GM18505 (cell line): Measurements from ENCODE around the gene TMEM198.

Source experiments
- ATAC-seq: cut with Tn5 transposase; IDR thresholded peaks from one replicate; pipeline ENCODE4 v1.9.1; 2021; ENCODE audit not compliant: unreplicated experiment
- POLR2A ChIP-seq: IDR thresholded peaks from 4 replicates; pipeline ENCODE4 v1.6.1; 2011; ENCODE audit warnings: borderline replicate concordance; ENCODE audit not compliant: insufficient read depth, insufficient read length; ENCODE audit errors: extremely low read depth

The TMEM198 gene

DNA sequence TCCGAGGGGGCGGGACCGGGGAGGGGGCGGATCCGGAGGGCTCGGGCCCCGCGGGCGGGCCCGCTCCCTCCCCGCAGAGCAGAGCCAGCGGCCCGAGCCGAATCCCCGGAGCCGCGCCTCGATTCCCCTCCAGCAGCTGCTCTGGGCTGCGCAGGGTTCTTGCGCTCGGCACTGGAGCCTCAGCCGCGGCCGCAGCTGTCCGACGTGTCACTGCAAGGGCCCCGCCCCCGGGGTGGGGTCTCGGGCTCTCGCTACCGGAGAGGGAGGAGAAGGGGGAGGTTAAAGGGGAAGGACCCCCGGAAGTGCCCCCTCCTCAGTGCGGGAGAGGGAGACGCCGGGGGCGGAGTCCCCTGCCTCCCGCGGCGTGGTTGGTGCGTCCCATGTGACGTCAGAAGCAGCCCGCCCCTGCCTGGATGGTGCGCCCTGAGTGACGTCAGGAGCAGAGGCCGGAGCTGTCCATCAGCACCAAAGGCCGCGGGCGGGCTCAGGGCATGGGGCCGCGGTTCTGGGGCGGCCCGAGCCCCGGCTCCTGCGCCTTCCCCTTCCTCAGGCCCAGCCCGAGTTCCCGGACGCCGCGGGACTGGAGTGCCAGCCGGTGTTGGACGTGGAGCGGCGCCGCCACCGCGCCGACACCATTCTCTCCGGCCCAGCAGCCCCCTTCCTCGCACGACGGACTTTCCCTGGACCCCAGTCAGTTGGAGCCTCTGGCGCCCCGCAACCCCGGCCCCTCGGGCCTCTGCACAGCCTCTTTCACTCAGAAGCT, at the start of gene TMEM198, which contains the start of gene CHPF:
Gene TMEM198 (plus strand): TSS at position 433 of the 763 bp plus-strand sequence. CDS start 700 bp downstream, outside the sequence.
Gene CHPF (minus strand): TSS at position 214 of the 763 bp plus-strand sequence. CDS start 271 bp downstream, outside the sequence.
- TF ChIP-seq POLR2A = peak; percentile 38
- peak; percentile 67 for ATAC-seq

DNA sequence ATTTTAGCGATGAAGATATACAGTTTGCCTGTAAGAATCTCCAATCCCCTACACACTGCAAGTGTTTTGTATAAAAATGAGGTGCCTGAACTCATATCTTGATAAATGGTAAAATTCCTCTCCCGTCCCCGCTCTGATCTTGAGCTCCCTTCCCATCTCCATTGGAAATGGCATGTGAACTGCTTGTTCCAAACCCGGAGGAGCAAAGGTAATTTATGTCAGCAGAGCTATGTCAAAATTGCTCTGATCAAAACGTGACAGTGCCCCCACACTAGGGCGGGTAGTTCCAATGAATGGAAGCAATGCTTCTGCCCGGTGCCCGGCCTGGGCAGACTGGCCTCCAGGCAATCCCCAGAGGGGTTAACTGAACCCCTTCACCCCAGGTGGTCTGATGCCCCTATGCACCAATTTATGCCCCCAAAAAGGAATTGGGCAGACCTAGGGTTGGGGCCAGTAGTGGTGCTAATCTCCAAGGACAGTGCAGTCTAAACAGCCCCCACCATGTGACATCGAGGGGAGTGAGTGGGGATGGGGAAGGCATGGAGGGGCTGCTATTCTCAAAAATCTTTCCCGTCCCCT, 48.8 kb upstream of the TMEM198 start:
- TF ChIP-seq POLR2A = no peak
- ATAC-seq = no peak

DNA sequence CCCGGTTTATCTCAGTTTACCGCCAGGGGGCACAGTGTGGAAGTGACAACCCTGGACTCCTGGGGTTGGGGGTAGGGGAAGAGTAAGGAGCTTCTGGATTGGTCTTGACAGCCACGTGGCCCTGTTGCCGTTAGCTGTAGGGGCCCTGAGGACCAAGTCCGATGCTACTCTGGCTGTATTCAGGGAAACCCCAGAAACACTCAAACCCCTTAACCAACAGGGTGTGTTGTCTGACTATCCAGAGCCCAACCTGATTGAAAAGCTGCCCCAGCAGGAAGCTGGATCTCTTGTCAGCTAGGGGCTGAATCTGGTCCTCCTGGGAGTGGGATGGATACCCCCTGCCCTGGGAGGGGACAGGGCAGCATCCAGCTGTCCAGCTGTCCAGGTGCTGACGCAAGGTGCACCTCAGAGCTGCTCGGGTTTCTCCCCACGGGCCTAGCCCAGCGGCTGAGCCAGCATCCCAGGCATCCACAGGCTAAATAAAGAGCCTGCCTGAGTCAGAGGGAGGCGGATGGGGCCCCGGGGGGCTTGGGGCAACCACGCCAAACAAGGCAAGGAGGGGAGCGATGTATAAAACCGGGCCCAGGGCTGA, 48.2 kb upstream of the TMEM198 start:
- no peak for ATAC-seq
- no peak for TF ChIP-seq POLR2A

DNA sequence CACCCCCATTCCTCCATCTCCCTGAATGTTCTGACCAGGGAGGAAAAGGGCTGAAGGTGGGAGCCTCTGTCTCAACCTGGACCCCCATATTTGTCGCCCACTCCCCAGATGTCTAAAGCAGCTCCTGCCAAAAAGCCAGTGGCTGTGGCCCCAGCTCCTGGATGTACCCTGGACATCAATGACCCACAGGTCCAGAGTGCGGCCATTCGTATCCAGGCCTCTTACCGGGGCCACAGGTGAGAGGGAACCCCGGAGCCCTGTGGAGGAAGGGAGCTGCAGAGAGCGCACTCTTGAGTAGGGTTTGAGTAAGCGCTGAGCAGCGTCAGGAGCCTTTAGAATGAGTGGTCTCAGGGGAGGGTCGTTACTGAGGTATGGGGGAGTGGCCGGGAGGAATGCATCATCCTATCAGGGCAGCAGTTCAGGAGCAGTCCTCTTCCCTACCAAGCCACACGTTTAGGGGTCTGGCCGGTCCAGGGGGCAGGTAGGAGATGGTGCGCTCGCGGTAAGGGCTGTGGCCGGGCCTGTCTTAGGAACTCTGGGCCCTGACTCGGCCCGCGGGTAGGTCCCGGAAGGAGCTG, 47.5 kb upstream of the TMEM198 start:
- ATAC-seq = no peak
- no peak for TF ChIP-seq POLR2A

DNA sequence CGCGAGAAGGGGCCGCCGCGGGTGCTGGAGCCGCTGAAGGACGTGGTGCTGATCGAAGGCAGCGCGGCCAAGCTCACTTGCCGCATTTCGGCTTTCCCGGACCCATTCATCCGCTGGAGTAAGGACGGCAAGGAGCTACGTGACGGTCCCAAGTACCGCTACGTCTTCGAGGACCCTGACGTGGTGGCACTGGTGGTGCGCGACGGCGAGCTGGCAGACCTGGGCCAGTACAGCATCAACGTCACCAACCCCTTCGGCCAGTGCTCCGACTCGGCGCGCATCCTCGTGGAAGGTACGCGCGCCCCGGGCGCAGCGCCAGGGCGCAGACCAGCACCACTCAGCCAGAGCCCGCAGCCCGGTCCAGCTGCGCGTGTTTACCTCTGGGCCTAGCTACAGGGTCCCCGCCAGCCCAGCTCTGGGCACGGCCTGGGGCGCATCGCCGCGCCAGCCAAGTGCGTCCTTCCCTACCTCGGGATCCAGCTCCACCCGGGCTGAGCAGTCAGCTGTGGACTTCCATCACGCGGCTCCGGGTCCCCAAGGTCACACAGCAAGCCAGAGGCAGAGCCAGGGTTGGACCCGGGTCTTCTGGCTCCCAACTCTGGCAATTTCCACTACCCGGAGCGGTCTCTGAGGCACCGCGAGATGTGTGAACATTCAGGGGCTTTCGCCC, 46.9 kb upstream of the TMEM198 start:
- TF ChIP-seq POLR2A = no peak
- ATAC-seq = no peak

GRCh38 chr2:219497495-219498279, 46.1 kb upstream of the TMEM198 start:
- TF ChIP-seq POLR2A = no peak
- ATAC-seq = no peak

DNA sequence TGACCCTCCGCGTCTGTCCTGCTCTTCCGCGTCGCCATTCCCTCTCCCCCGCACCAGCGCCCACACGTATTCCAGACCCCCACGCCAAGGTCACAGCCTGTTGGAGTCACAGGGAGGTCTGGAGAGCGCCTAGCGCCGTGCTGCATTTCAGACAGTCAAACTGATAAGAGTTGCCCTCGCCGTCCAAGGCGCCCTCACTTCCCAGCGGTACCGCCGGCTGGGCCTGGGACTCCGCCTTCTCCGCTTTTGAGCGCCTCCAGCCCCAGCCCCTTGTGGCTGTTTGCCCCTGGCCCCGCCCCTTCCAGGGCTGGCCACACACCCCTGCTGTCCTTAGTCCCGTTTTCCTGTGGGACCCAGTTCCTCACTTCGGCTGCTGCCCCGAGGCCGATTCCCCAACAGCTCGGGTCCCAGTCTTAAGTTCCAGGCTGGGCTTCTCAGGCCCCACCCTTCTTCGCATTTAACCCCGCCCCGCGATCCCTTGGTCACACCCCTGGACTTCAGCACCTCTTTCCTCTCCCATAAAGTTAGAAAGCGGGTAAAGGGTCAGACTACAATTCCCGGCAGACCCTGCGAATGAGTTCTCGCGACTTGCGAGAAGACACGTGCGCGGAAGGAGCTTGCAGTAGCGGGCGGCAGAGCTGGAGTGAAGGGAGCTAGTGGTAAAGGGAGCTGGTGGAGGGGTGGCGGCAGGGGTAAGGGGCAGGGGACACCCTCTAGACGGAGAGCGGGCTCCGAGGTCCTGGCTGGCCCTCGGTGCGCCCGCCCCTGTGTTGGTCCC, 45.4 kb upstream of the TMEM198 start, which contains the start of gene GMPPA:
Gene GMPPA (plus strand): TSS at position 612 of the 778 bp plus-strand sequence. CDS start 1,085 bp downstream, outside the sequence.
- peak; percentile 89 for ATAC-seq
- peak; percentile 89 for TF ChIP-seq POLR2A

GRCh38 chr2:219499058-219499307, 44.8 kb upstream of the TMEM198 start:
- ATAC-seq = no peak

GRCh38 chr2:219499555-219499954, 44.3 kb upstream of the TMEM198 start:
- ATAC-seq = no peak
- no peak for TF ChIP-seq POLR2A

More at GRCh38 chr2:219499058-219499307, 44.8 kb upstream of the TMEM198 start:
- TF ChIP-seq POLR2A = no peak

DNA sequence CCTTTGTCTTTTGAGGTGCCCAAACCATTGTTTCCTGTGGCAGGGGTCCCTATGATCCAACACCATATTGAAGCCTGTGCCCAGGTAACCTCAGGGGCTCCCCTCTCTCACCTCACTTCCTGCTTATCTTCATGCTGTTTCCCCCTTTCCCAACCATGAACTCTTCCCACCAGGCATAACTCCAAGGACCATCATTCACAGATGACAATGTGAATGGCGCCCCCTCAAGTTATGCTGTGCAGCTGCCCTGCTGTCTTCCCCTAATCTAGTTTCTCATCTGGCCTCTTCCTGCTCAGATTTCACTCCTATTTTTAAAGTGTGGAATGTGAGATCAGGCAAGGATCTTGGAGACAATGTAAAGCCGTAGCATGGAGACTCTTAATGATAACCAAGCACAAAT, 43.7 kb upstream of the TMEM198 start:
- TF ChIP-seq POLR2A = no peak
- no peak for ATAC-seq

- no peak for ATAC-seq
- TF ChIP-seq POLR2A = no peak
These were observed 42.0 kb upstream of the TMEM198 start for GRCh38 chr2:219501849-219502248.

DNA sequence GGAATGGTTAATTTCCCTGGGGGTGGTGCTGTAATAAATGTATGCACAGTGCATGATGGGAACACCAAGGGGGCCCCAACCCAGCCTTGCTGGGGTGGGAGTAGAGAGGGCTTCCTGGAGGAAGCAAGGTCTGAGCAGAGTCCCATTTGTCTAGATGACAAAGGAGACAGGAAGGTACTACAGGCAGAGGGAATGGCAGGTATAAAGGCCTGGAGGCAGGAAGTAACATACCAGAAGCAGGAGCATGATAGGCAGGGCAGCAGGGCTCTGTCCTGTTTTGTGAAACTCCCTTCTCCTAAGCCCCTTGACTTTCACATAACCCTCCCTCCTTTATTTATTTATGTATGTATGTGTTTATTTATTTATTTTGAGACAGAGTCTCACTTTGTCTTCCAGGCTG, 41.2 kb upstream of the TMEM198 start:
- ATAC-seq = no peak
- TF ChIP-seq POLR2A = no peak
